Measurements from ENCODE around the gene TMED9. TPM values are rescaled to one million over a fixed set of nuclear protein-coding genes. Genes with fewer than 3 reads are reported as not detected.
A peak's percentile ranks its signal among the peaks of the same experiment; 100 is the strongest.

Gene TMED9
- total RNA-seq, 1 experiment from 2014 or later, result 133 TPM

- Histone ChIP-seq H3K4me2 (ENCODE audit: low read length) (peak overlapping the region; percentile 83), H3K9me3 (ENCODE audit: control insufficient read depth in 1 of 2, insufficient read depth in 1 of 2, low read depth in 1 of 2, low read length in 2 of 2) (no peaks in the 10 kb centered on the region), H3K27ac (ENCODE audit: low read depth, low read length) (peak overlapping the region; percentile 55; the same call in 1 of the 2 replicates), H4K20me1 (ENCODE audit: insufficient read depth) (no peaks in the 10 kb centered on the region), H3K36me3 (ENCODE audit: control insufficient read depth in 1 of 2, insufficient read depth in 2 of 2, low read length in 2 of 2) (no peaks in the 10 kb centered on the region; a peak in 2 of 4 replicates), H3K9ac (ENCODE audit: low read length) (peak overlapping the region; percentile 76), H3K4me1 (ENCODE audit: control insufficient read depth in 1 of 2, insufficient read depth in 2 of 2, low read length in 2 of 2) (peaks cover 18 to 33% of the 10 kb centered on the region in 2 experiments), H3K27me3 (ENCODE audit: insufficient read depth, low read length) (no peaks in the 10 kb centered on the region), H3K4me3 (replicated peaks in 1 of 2; ENCODE audit: low read depth in 1 of 2, low read length in 2 of 2) (peak overlapping the region; percentile 66 to 75), H3K9me2 (ENCODE audit: insufficient read depth) (no peaks in the 10 kb centered on the region), H3K79me2 (ENCODE audit: insufficient read depth, low read length) (peaks cover 27% of the 10 kb centered on the region), H2AFZ (ENCODE audit: low read depth, low read length, poor library complexity, severe bottlenecking) (no peak overlapping the region)
- RAD21 ChIA-PET (ENCODE audit: low non-redundant PET in 1 of 2, low total read pairs in 2 of 2, uncharacterized antibody in 2 of 2, unreplicated experiment in 2 of 2), result no interaction called here
- intact Hi-C loops (cut with micrococcal nuclease), result no loop called here
- BruUV-seq (replicated peaks), result no TSS peak
- CTCF ChIA-PET, result no interaction called here
- DNase-seq (ENCODE audit: low read depth, low spot score) (no peak), ATAC-seq (no peak)
- POLR2A ChIA-PET, result no interaction called here
- TF ChIP-seq MAX (IDR thresholded peaks at IDR 0.05), result no peak
- TF ChIP-seq ELF1 (IDR thresholded peaks at IDR 0.05; ENCODE audit: borderline replicate concordance, low read depth), result no peak
- TF ChIP-seq YY1 (IDR thresholded peaks at IDR 0.05; ENCODE audit: extremely low read depth, insufficient replicate concordance, low read depth, low read length), result no peak
Observed at GRCh38 chr5:177605078-177605477, 13.1 kb downstream of the TMED9 start.

GRCh38 chr5:177605667-177606066, 13.7 kb downstream of the TMED9 start:
- POLR2A ChIA-PET, result no interaction called here

More at GRCh38 chr5:177605667-177606066, 13.7 kb downstream of the TMED9 start:
- no peak overlapping the region for H3K4me3 ChIP-seq (replicated peaks in 1 of 2; ENCODE audit: low read depth in 1 of 2, low read length in 2 of 2)
- H2AFZ ChIP-seq (ENCODE audit: low read depth, low read length, poor library complexity, severe bottlenecking), result no peak overlapping the region
- no peaks in the 10 kb centered on the region; a peak in 1 of 4 replicates for H3K36me3 ChIP-seq (ENCODE audit: control insufficient read depth in 1 of 2, insufficient read depth in 2 of 2, low read length in 2 of 2)
- H4K20me1 ChIP-seq (ENCODE audit: insufficient read depth), result no peaks in the 10 kb centered on the region
- intact Hi-C loops (cut with micrococcal nuclease), result no loop called here
- no peak for ATAC-seq
- CTCF ChIA-PET, result no interaction called here
- no peak for DNase-seq (ENCODE audit: low read depth, low spot score)
- H3K79me2 ChIP-seq (ENCODE audit: insufficient read depth, low read length), result peaks cover 22% of the 10 kb centered on the region
- no peak overlapping the region for H3K9ac ChIP-seq (ENCODE audit: low read length)
- no peaks in the 10 kb centered on the region for H3K9me3 ChIP-seq (ENCODE audit: control insufficient read depth in 1 of 2, insufficient read depth in 1 of 2, low read depth in 1 of 2, low read length in 2 of 2)
- BruUV-seq (replicated peaks), result no TSS peak
- peaks cover 18 to 32% of the 10 kb centered on the region in 2 experiments for H3K4me1 ChIP-seq (ENCODE audit: control insufficient read depth in 1 of 2, insufficient read depth in 2 of 2, low read length in 2 of 2)
- no peak overlapping the region for H3K27ac ChIP-seq (ENCODE audit: low read depth, low read length)
- TF ChIP-seq CBX3 (IDR thresholded peaks at IDR 0.05; ENCODE audit: low read depth), result no peak
- no peak for TF ChIP-seq EZH2 (IDR thresholded peaks at IDR 0.05)
- TF ChIP-seq CTCF (IDR thresholded peaks at IDR 0.05 in 2 of 3, conservative IDR thresholded peaks at IDR 0.05 in 1 of 3; ENCODE audit: borderline replicate concordance in 1 of 3, insufficient read depth in 1 of 3, low read depth in 2 of 3, low read length in 2 of 3), result no peak
- TF ChIP-seq FOSL1 (IDR thresholded peaks at IDR 0.05; ENCODE audit: low read depth), result no peak
- TF ChIP-seq MAX (IDR thresholded peaks at IDR 0.05), result no peak
- peak overlapping the region; percentile 83; the same call in 1 of the 2 replicates for H3K4me2 ChIP-seq (ENCODE audit: low read length)
- RAD21 ChIA-PET (ENCODE audit: low non-redundant PET in 1 of 2, low total read pairs in 2 of 2, uncharacterized antibody in 2 of 2, unreplicated experiment in 2 of 2), result no interaction called here
- H3K9me2 ChIP-seq (ENCODE audit: insufficient read depth), result no peaks in the 10 kb centered on the region
- no peaks in the 10 kb centered on the region for H3K27me3 ChIP-seq (ENCODE audit: insufficient read depth, low read length)
